HL-60 (cell line): ENCODE measurements around the gene SPRED3.

Source experiments
- CTCF ChIP-seq: IDR thresholded peaks from one replicate; pipeline ENCODE4 v1.5.1; 2011; ENCODE audit warnings: low read length, control low read depth, inconsistent platforms; ENCODE audit not compliant: insufficient read depth
- POLR2AphosphoS5 ChIP-seq: IDR thresholded peaks from 2 replicates; pipeline ENCODE4 v1.6.1; 2012; ENCODE audit warnings: low read depth

- TF ChIP-seq CTCF (no peak), POLR2AphosphoS5 (no peak)
Measured at GRCh38 chr19:38409631-38410133, 21.2 kb downstream of the SPRED3 start.
